GM12875 (cell line): ENCODE measurements around the gene TBPL1.

Source experiments
- H3K4me3 ChIP-seq: one replicate; pipeline ENCODE4 v1.5.1; 2011; ENCODE audit warnings: low read depth, low read length, control low read depth
- TF ChIP-seq, protein P1 (sequence below): IDR thresholded peaks from 2 replicates; pipeline ENCODE4 v1.5.1; 2011; ENCODE audit warnings: low read depth, mild to moderate bottlenecking, control low read depth, inconsistent platforms, low read length, moderate library complexity, borderline replicate concordance; ENCODE audit not compliant: insufficient read depth

The TBPL1 gene

GRCh38 chr6:133959667-133960368, 6.8 kb downstream of the TBPL1 start:
- H3K4me3 ChIP-seq, result no peak overlapping the region
- TF ChIP-seq, protein P1, sequence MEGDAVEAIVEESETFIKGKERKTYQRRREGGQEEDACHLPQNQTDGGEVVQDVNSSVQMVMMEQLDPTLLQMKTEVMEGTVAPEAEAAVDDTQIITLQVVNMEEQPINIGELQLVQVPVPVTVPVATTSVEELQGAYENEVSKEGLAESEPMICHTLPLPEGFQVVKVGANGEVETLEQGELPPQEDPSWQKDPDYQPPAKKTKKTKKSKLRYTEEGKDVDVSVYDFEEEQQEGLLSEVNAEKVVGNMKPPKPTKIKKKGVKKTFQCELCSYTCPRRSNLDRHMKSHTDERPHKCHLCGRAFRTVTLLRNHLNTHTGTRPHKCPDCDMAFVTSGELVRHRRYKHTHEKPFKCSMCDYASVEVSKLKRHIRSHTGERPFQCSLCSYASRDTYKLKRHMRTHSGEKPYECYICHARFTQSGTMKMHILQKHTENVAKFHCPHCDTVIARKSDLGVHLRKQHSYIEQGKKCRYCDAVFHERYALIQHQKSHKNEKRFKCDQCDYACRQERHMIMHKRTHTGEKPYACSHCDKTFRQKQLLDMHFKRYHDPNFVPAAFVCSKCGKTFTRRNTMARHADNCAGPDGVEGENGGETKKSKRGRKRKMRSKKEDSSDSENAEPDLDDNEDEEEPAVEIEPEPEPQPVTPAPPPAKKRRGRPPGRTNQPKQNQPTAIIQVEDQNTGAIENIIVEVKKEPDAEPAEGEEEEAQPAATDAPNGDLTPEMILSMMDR, result no peak

DNA sequence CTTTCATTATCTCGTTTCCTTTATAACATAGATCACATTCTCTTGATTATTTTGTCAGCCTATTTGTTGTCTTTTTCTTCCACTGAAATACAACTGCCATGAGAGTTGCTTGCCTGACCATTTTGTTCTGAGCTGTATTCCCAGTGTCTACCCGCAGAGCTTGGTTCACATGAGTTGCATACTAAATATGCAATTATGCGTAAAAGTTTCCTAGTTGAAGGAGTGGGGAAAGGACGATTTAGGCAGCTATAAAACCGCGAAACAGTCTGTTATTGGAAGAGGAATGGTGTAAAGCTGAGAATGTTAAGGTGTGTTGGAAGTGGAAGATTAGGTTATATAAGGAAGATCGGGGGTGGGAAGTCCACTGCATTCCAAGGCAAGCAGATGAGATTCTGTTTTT, 8.8 kb downstream of the TBPL1 start:
- TF ChIP-seq, protein P1, result no peak
- no peak overlapping the region for H3K4me3 ChIP-seq

DNA sequence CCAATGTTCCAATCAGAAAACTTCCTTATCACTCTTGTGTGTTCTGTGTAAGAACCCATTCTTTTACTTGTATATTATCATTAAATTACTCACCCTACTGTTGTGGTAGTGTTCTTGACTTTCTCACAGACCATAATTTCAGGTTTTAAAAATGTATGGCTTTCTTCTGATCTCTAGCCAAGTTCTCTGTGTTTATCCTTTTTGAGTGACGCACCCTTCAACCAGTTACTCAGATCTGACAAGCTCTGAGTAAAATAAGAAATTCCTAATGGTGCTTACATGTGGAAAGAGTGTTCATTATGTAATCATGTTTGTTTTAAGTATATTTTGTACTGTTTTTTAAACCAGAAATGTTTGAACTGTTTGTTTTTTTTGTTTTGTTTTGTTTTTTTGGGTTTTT, 11.0 kb downstream of the TBPL1 start:
- TF ChIP-seq, protein P1, result no peak
- H3K4me3 ChIP-seq, result no peak overlapping the region

GRCh38 chr6:133964702-133965101, 11.7 kb downstream of the TBPL1 start:
- TF ChIP-seq, protein P1, result no peak

DNA sequence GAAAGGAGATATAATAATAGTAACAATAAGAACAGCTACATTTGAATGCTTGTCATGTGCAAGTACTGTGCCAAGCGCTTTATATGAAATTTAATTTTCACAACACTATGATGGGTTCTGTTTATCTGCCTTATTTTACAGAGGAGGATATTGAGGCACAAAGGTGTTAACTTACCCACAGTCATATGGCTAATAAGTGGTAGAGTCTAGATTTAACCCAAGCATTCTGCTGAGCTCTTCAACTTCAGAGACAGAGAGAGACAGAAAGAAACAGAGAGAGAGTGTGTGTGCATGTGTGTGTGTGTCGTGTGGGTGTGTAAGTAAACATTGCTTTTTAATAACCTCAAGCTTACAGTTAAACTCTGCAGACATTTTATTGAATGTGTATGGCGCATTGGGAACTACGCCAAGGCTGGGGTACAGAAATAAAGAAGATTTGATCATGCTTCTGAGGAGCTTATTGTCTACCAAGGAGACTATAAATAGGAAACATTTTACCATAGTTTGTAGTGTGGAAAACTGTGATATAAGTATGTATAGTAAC, 12.9 kb downstream of the TBPL1 start:
- H3K4me3 ChIP-seq, result no peak overlapping the region
- TF ChIP-seq, protein P1, result no peak

More at GRCh38 chr6:133964702-133965101, 11.7 kb downstream of the TBPL1 start:
- no peak overlapping the region for H3K4me3 ChIP-seq

GRCh38 chr6:133966654-133967329, 13.8 kb downstream of the TBPL1 start:
- no peak overlapping the region for H3K4me3 ChIP-seq
- TF ChIP-seq, protein P1, result no peak
